ENCODE results near the gene XIRP2. TPM values are rescaled to one million over a fixed set of nuclear protein-coding genes. Genes with fewer than 3 reads are reported as not detected.

Gene XIRP2
- total RNA-seq, 1 donor from 2014 or later: 0.25 TPM

DNA sequence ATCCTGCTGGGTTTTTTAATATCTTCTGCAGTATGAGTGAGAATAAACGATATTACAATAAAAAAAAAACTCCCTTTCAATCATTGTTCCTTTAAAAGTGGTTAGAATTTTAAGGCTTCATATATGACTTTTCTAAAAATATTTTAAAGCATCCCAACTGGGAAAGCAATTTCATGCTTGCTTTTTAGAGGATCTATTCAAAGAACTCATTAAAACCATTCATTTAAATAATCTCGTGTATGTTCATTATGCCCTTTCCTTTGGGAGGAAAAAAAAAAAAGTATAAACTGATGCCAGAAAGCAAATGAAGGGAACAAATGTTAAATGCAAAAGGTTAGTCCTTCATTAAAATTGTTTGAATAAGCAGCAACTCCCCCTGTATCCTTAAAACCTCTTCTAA lies 81.2 kb downstream of the XIRP2 start:
- FAIRE-seq (no peak), DNase-seq (ENCODE audit: low read depth) (no peak)
- H3K4me1 Mint-ChIP-seq (ENCODE audit: low read depth, unreplicated experiment): peaks cover 5% of the 10 kb centered on the region
- no peaks in the 10 kb centered on the region for H3K9me3 ChIP-seq (ENCODE audit: insufficient read depth, low read depth, low read length)
- H4K20me1 ChIP-seq (ENCODE audit: insufficient read depth, low read length): no peaks in the 10 kb centered on the region
- H3K9me3 Mint-ChIP-seq (ENCODE audit: unreplicated experiment): no peaks in the 10 kb centered on the region
- TF ChIP-seq EZH2 (IDR thresholded peaks at IDR 0.05; ENCODE audit: insufficient read depth, low read length): no peak
- no peak for TF ChIP-seq CTCF (IDR thresholded peaks at IDR 0.05; ENCODE audit: insufficient read depth, low read depth, low read length)
- no peak overlapping the region for H3K27ac Mint-ChIP-seq (ENCODE audit: unreplicated experiment)
- H3K27me3 Mint-ChIP-seq (ENCODE audit: low read depth, unreplicated experiment): no peaks in the 10 kb centered on the region
- H2AFZ ChIP-seq (ENCODE audit: low read depth, low read length): no peak overlapping the region
- no peak overlapping the region for H3K27ac ChIP-seq (ENCODE audit: low read depth, low read length)
- no peaks in the 10 kb centered on the region for H3K79me2 ChIP-seq (ENCODE audit: insufficient read depth, low read length)
- no peak overlapping the region for H3K9ac ChIP-seq (ENCODE audit: low read length)
- no peaks in the 10 kb centered on the region for H3K4me1 ChIP-seq (ENCODE audit: insufficient read depth, low read length)
- H3K4me2 ChIP-seq (ENCODE audit: low read length): no peak overlapping the region
- H3K4me3 Mint-ChIP-seq (ENCODE audit: unreplicated experiment): no peak overlapping the region
- H3K36me3 Mint-ChIP-seq (ENCODE audit: low read depth, unreplicated experiment): no peaks in the 10 kb centered on the region
- H3K4me3 ChIP-seq (ENCODE audit: insufficient read depth, low read depth, low read length): no peak overlapping the region
- no peaks in the 10 kb centered on the region for H3K36me3 ChIP-seq (ENCODE audit: insufficient read depth, low read length)
- no peaks in the 10 kb centered on the region for H3K27me3 ChIP-seq (ENCODE audit: insufficient read depth, low read length)

GRCh38 chr2:166972002-166972401 lies 83.7 kb downstream of the XIRP2 start:
- Histone ChIP-seq H4K20me1 (ENCODE audit: insufficient read depth, low read length) (no peaks in the 10 kb centered on the region), H3K36me3 (ENCODE audit: insufficient read depth, low read length) (no peaks in the 10 kb centered on the region), H3K9me3 (ENCODE audit: insufficient read depth, low read depth, low read length) (no peaks in the 10 kb centered on the region), H3K27ac (ENCODE audit: low read depth, low read length) (no peak overlapping the region), H3K27me3 (ENCODE audit: insufficient read depth, low read length) (no peaks in the 10 kb centered on the region), H3K9ac (ENCODE audit: low read length) (no peak overlapping the region), H3K79me2 (ENCODE audit: insufficient read depth, low read length) (no peaks in the 10 kb centered on the region), H2AFZ (ENCODE audit: low read depth, low read length) (peak overlapping the region; percentile 1), H3K4me3 (ENCODE audit: insufficient read depth, low read depth, low read length) (no peak overlapping the region), H3K4me2 (ENCODE audit: low read length) (no peak overlapping the region), H3K4me1 (ENCODE audit: insufficient read depth, low read length) (no peaks in the 10 kb centered on the region)
- Mint-ChIP-seq H3K27ac (ENCODE audit: unreplicated experiment) (no peak overlapping the region), H3K4me1 (ENCODE audit: low read depth, unreplicated experiment) (peaks cover 5% of the 10 kb centered on the region), H3K36me3 (ENCODE audit: low read depth, unreplicated experiment) (no peaks in the 10 kb centered on the region), H3K27me3 (ENCODE audit: low read depth, unreplicated experiment) (no peaks in the 10 kb centered on the region), H3K9me3 (ENCODE audit: unreplicated experiment) (no peaks in the 10 kb centered on the region), H3K4me3 (ENCODE audit: unreplicated experiment) (no peak overlapping the region)
- TF ChIP-seq CTCF (IDR thresholded peaks at IDR 0.05; ENCODE audit: insufficient read depth, low read depth, low read length) (no peak), EZH2 (IDR thresholded peaks at IDR 0.05; ENCODE audit: insufficient read depth, low read length) (no peak)
- FAIRE-seq (no peak), DNase-seq (ENCODE audit: low read depth) (no peak)

- Mint-ChIP-seq H3K27ac (ENCODE audit: unreplicated experiment) (no peak overlapping the region), H3K36me3 (ENCODE audit: low read depth, unreplicated experiment) (no peaks in the 10 kb centered on the region), H3K9me3 (ENCODE audit: unreplicated experiment) (no peaks in the 10 kb centered on the region), H3K27me3 (ENCODE audit: low read depth, unreplicated experiment) (no peaks in the 10 kb centered on the region), H3K4me3 (ENCODE audit: unreplicated experiment) (no peak overlapping the region), H3K4me1 (ENCODE audit: low read depth, unreplicated experiment) (peaks cover 5% of the 10 kb centered on the region)
- H3K27ac ChIP-seq (ENCODE audit: low read depth, low read length): no peak overlapping the region
- no peak overlapping the region for H3K9ac ChIP-seq (ENCODE audit: low read length)
- no peak overlapping the region for H3K4me3 ChIP-seq (ENCODE audit: insufficient read depth, low read depth, low read length)
- H3K27me3 ChIP-seq (ENCODE audit: insufficient read depth, low read length): no peaks in the 10 kb centered on the region
- H3K9me3 ChIP-seq (ENCODE audit: insufficient read depth, low read depth, low read length): no peaks in the 10 kb centered on the region
- no peaks in the 10 kb centered on the region for H3K36me3 ChIP-seq (ENCODE audit: insufficient read depth, low read length)
- TF ChIP-seq CTCF (IDR thresholded peaks at IDR 0.05; ENCODE audit: insufficient read depth, low read depth, low read length) (no peak), EZH2 (IDR thresholded peaks at IDR 0.05; ENCODE audit: insufficient read depth, low read length) (no peak)
- H2AFZ ChIP-seq (ENCODE audit: low read depth, low read length): peak overlapping the region; percentile 1
- no peaks in the 10 kb centered on the region for H4K20me1 ChIP-seq (ENCODE audit: insufficient read depth, low read length)
- no peaks in the 10 kb centered on the region for H3K4me1 ChIP-seq (ENCODE audit: insufficient read depth, low read length)
- FAIRE-seq (no peak), DNase-seq (ENCODE audit: low read depth) (peak; percentile 4)
- H3K4me2 ChIP-seq (ENCODE audit: low read length): no peak overlapping the region
- no peaks in the 10 kb centered on the region for H3K79me2 ChIP-seq (ENCODE audit: insufficient read depth, low read length)
These were observed 84.1 kb downstream of the XIRP2 start for GRCh38 chr2:166972418-166972817.
